Coronary artery (tissue), 2 donors: ENCODE data around the gene GCH1.

Experiments used
- DNase-seq: peaks from one replicate; pipeline ENCODE4 v3.0.0-alpha.2; 2017; ENCODE audit warnings: low spot score
- H3K27ac ChIP-seq, 2 donors: fragments of 200-600 bp; sonication (generic); one replicate each; pipeline ENCODE4 v1.5.1; 2016 to 2019
- H3K4me3 ChIP-seq: fragments of 200-600 bp; sonication (generic); 2 replicates; pipeline ENCODE4 v1.5.1; 2016; ENCODE audit warnings: mild to moderate bottlenecking, moderate library complexity
- CTCF ChIP-seq: fragments of 200-600 bp; sonication (generic); IDR thresholded peaks from one replicate; pipeline ENCODE4 v1.5.1; 2019; ENCODE audit warnings: antibody characterized with exemption

GCH1 gene

GRCh38 chr14:54794159-54794558 lies 108.5 kb downstream of the GCH1 start:
- DNase-seq = no peak

GRCh38 chr14:54792288-54792687 lies 110.3 kb downstream of the GCH1 start:
- H3K4me3 ChIP-seq = no peak overlapping the region
- H3K27ac ChIP-seq = no peak overlapping the region
- TF ChIP-seq CTCF = no peak
- peak; percentile 67 for DNase-seq

More at GRCh38 chr14:54794159-54794558, 108.5 kb downstream of the GCH1 start:
- H3K27ac ChIP-seq = no peak overlapping the region
- TF ChIP-seq CTCF = no peak
- H3K4me3 ChIP-seq = no peak overlapping the region
